ENCODE results near the gene DGKD. TPM values are rescaled to one million over a fixed set of nuclear protein-coding genes. Genes with fewer than 3 reads are reported as not detected.

DGKD gene
- total and polyA plus RNA-seq, 12 donors = 6.8 to 43.8 (median 16.5) TPM

- Histone ChIP-seq H3K27me3 (no peaks in the 10 kb centered on the region), H3K4me1 (replicated peaks in 1 of 2) (no peaks in the 10 kb centered on the region), H3K27ac (no peak overlapping the region), H3K4me3 (no peak overlapping the region), H3K36me3 (replicated peaks in 1 of 2) (peaks cover 0 to 74% of the 10 kb centered on the region in 2 donors), H3K9me3 (replicated peaks in 1 of 3) (no peaks in the 10 kb centered on the region)
- DNase-seq = no peak
- 88 to 97% (median 97%) methylated on average over 14 to 20 of the region's 20 CpGs for WGBS, 4 donors
- no peak for TF ChIP-seq CTCF (IDR thresholded peaks at IDR 0.05)
- no peak for TF ChIP-seq POLR2A (IDR thresholded peaks at IDR 0.05)
- intact Hi-C loops (cut with DNase I) = no loop called here
Measured at GRCh38 chr2:233458031-233458610, 103.8 kb downstream of the DGKD start.

GRCh38 chr2:233458826-233459225, 104.5 kb downstream of the DGKD start:
- H3K9me3 ChIP-seq (replicated peaks in 1 of 3) = no peaks in the 10 kb centered on the region
- no peak overlapping the region for H3K27ac ChIP-seq
- WGBS, 4 donors = 80 to 96% (median 93%) methylated on average over 1 to 8 of the region's 8 CpGs
- H3K4me1 ChIP-seq (replicated peaks in 1 of 2) = no peaks in the 10 kb centered on the region
- no peak for DNase-seq
- H3K4me3 ChIP-seq = no peak overlapping the region
- peaks cover 0 to 69% of the 10 kb centered on the region in 2 donors for H3K36me3 ChIP-seq (replicated peaks in 1 of 2)
- intact Hi-C loops (cut with DNase I) = no loop called here
- no peaks in the 10 kb centered on the region for H3K27me3 ChIP-seq
- TF ChIP-seq CTCF (IDR thresholded peaks at IDR 0.05) = no peak
- TF ChIP-seq POLR2A (IDR thresholded peaks at IDR 0.05) = no peak

- Histone ChIP-seq H3K9me3 (replicated peaks in 1 of 3) (no peaks in the 10 kb centered on the region), H3K4me3 (no peak overlapping the region), H3K27me3 (no peaks in the 10 kb centered on the region), H3K27ac (no peak overlapping the region), H3K36me3 (replicated peaks in 1 of 2) (peaks cover 0 to 70% of the 10 kb centered on the region in 2 donors), H3K4me1 (replicated peaks in 1 of 2) (no peaks in the 10 kb centered on the region)
- 94 to 97% (median 96%) methylated on average over 8 to 10 of the region's 10 CpGs for WGBS, 4 donors
- intact Hi-C loops (cut with DNase I) = no loop called here
- DNase-seq = no peak
- TF ChIP-seq CTCF (IDR thresholded peaks at IDR 0.05) (no peak), POLR2A (IDR thresholded peaks at IDR 0.05) (no peak)
Measured at GRCh38 chr2:233459426-233459825, 105.1 kb downstream of the DGKD start.

- peaks cover 0 to 63% of the 10 kb centered on the region in 2 donors for H3K36me3 ChIP-seq (replicated peaks in 1 of 2)
- DNase-seq = no peak
- H3K4me1 ChIP-seq (replicated peaks in 1 of 2) = no peaks in the 10 kb centered on the region
- intact Hi-C loops (cut with DNase I) = no loop called here
- H3K4me3 ChIP-seq = no peak overlapping the region
- H3K27me3 ChIP-seq = no peaks in the 10 kb centered on the region
- no peak overlapping the region for H3K27ac ChIP-seq
- TF ChIP-seq CTCF (IDR thresholded peaks at IDR 0.05) = no peak
- TF ChIP-seq POLR2A (IDR thresholded peaks at IDR 0.05) = no peak
- WGBS, 4 donors = 92 to 94% (median 93%) methylated on average over 29 to 32 of the region's 32 CpGs
- H3K9me3 ChIP-seq (replicated peaks in 1 of 3) = no peaks in the 10 kb centered on the region
Measured at GRCh38 chr2:233460726-233461441, 106.6 kb downstream of the DGKD start.
